Measurements from ENCODE around the gene PPFIA1. TPM values are rescaled to one million over a fixed set of nuclear protein-coding genes. Genes with fewer than 3 reads are reported as not detected.

The PPFIA1 gene
- total and polyA plus RNA-seq, 10 of the 15 experiments (the other 5 are each of a cell fraction or from before 2014, with no cell fraction given): 5.2 to 26.2 (median 15.8) TPM

- no peaks in the 10 kb centered on the region; the same call in 1 of the 2 replicates for H3K79me2 ChIP-seq (ENCODE audit: control insufficient read depth, insufficient read depth, low read length)
- 73% methylated on average over 1 of the region's 1 CpG for whole genome bisulfite sequencing (ENCODE audit: insufficient coverage, insufficient replicate concordance, low lambda C conversion rate, missing lambda C conversion rate)
- RAD21 ChIA-PET (ENCODE audit: unreplicated experiment): interaction anchor here (1.8 kb wide), 1 partner anchor 12 kb away, joined by 5 read pairs; no protein-coding TSS in a partner anchor
- in situ Hi-C loops (cut with MboI) (no loop called here), intact Hi-C loops (cut with micrococcal nuclease; ENCODE audit: unreplicated experiment) (loop anchor here (10.0 kb wide), 1 partner anchor 119 kb away; the partner anchor contains the start of gene FADD)
- H3K9ac ChIP-seq (ENCODE audit: control insufficient read depth, insufficient read depth, low read length): no peak overlapping the region
- peaks cover 4 to 24% of the 10 kb centered on the region in 2 experiments for H3K36me3 ChIP-seq (ENCODE audit: control insufficient read depth in 2 of 2, insufficient read depth in 2 of 2, low read length in 1 of 2)
- no peaks in the 10 kb centered on the region; the same call in 2 of the 3 replicates for H3K9me3 ChIP-seq (replicated peaks; ENCODE audit: control insufficient read depth, insufficient read depth, low read length)
- POLR2A ChIA-PET: no interaction called here
- no peaks in the 10 kb centered on the region for H4K20me1 ChIP-seq (ENCODE audit: control insufficient read depth, insufficient read depth)
- no TSS peak for BruUV-seq (replicated peaks)
- peak overlapping the region; percentile 56; the same call in 1 of the 2 replicates for H3K27ac ChIP-seq (ENCODE audit: control insufficient read depth, insufficient read depth)
- H3K4me3 ChIP-seq: no peak overlapping the region
- TF ChIP-seq ATF7 (IDR thresholded peaks at IDR 0.05; ENCODE audit: low read depth): no peak
- no peak for TF ChIP-seq ELK1 (IDR thresholded peaks at IDR 0.05; ENCODE audit: low read depth, low read length)
- TF ChIP-seq HDAC2 (IDR thresholded peaks at IDR 0.05): no peak
- TF ChIP-seq NFYB (IDR thresholded peaks at IDR 0.05; ENCODE audit: insufficient read depth, low read depth, low read length): no peak
- TF ChIP-seq FOS (IDR thresholded peaks at IDR 0.05; ENCODE audit: borderline replicate concordance, extremely low read depth, insufficient read length): no peak
- TF ChIP-seq NR2F1 (conservative IDR thresholded peaks at IDR 0.05): no peak
- TF ChIP-seq STAT1 (conservative IDR thresholded peaks at IDR 0.05): no peak
- TF ChIP-seq NFIC (IDR thresholded peaks at IDR 0.05; ENCODE audit: low read depth, low read length): no peak
- no peak for TF ChIP-seq CBX5 (IDR thresholded peaks at IDR 0.05; ENCODE audit: low read depth)
- TF ChIP-seq ZNF687 (IDR thresholded peaks at IDR 0.05): no peak
- no peak for TF ChIP-seq CEBPZ (IDR thresholded peaks at IDR 0.05; ENCODE audit: low read depth, low read length)
- TF ChIP-seq EZH2 (IDR thresholded peaks at IDR 0.05; ENCODE audit: borderline replicate concordance, control insufficient read depth, low read depth, low read length): no peak
- DNase-seq (ENCODE audit: low read depth, low spot score): no peak
- no peak overlapping the region for H2AFZ ChIP-seq (ENCODE audit: control insufficient read depth, low read depth, low read length)
- peak; percentile 42 for ATAC-seq
- peak overlapping the region; percentile 72 for H3K4me2 ChIP-seq (ENCODE audit: control insufficient read depth, insufficient read depth)
- H3K4me1 ChIP-seq (ENCODE audit: control insufficient read depth, insufficient read depth, low read length): peaks cover 25% of the 10 kb centered on the region
- H3K27me3 ChIP-seq (replicated peaks in 1 of 2; ENCODE audit: control insufficient read depth in 2 of 2, insufficient read depth in 2 of 2, low read length in 1 of 2): no peaks in the 10 kb centered on the region
- SMC1A ChIA-PET (ENCODE audit: uncharacterized antibody, unreplicated experiment): interaction anchor here (1.2 kb wide), 1 partner anchor 12 kb away, joined by 4 read pairs; no protein-coding TSS in a partner anchor
- CTCF ChIA-PET: no interaction called here
- no peak for FAIRE-seq
Observed at GRCh38 chr11:70323806-70324205, 53.3 kb downstream of the PPFIA1 start.

Measured in GM12878 (cell line).